ENCODE results near the gene CENPS.
"Not testable (repeated sequence)": the region's sequence is repeated elsewhere in the genome, so short reads cannot be mapped to it uniquely, and the experiment has no call there.

Gene CENPS

GRCh38 chr1:10421637-10422036 lies 8.6 kb upstream of the CENPS start:
- no peak for DNase-seq

GRCh38 chr1:10424034-10424433 lies 6.2 kb upstream of the CENPS start:
- no peak for DNase-seq

DNA sequence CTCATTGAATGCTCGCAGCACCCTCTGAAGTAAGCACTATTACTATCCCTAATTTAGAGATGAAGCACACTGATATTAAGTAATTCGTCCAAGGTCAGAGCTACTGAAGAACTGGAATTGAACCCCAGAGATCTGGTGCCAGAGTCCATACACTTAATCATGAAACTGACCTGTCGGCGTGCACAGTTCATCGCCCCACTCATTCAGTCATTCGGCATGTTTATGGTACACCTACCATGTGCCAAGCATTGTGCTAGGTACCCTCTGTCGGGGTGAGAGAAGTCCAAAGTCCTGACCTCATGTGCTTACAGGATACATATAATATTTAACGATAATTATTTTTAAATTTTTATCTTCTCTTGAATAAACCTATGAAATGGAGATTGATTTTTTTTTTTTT lies 5.6 kb upstream of the CENPS start:
- DNase-seq: no peak

GRCh38 chr1:10425826-10426534 lies 4.3 kb upstream of the CENPS start:
- not testable (repeated sequence) for DNase-seq

- not testable (repeated sequence) for DNase-seq
These were observed 3.7 kb upstream of the CENPS start for GRCh38 chr1:10426535-10426848.

DNA sequence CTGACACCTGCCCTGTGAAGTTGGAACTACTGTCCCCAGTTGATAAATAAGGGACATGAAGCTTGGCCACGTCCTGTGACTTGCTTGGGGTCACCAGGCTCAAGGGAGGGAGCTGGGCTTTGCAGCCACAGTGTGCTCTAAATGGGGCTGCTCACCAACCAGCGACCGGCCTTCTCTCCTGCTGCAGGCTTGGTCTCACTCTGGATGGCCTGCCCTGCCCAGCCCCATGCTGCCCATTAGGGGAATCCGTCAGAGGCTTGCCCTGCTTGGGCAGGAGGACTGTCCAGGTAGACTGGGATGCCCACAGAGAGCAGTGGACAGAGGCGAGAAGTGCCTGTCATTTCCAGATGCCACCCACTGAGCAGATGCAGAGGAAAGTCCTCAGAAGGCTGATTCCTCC lies 1.2 kb upstream of the CENPS start:
- DNase-seq: no peak

DNA sequence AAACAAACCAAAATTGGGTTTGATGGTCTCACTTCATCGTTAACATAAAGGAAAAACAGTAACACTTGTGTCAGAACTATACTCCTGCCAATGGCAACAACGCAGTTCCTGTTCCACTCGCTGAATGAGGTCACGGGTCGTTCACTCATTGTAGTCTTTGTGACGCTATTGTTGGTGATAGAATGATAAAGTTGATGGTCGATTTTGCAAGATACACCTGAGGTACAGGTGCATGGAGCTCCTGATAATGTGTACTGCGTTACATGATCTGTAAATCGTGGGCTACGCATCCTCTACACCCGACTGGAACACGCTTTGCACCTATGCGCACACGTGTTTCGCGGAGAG lies 391 bp upstream of the CENPS start:
- no peak for DNase-seq

DNA sequence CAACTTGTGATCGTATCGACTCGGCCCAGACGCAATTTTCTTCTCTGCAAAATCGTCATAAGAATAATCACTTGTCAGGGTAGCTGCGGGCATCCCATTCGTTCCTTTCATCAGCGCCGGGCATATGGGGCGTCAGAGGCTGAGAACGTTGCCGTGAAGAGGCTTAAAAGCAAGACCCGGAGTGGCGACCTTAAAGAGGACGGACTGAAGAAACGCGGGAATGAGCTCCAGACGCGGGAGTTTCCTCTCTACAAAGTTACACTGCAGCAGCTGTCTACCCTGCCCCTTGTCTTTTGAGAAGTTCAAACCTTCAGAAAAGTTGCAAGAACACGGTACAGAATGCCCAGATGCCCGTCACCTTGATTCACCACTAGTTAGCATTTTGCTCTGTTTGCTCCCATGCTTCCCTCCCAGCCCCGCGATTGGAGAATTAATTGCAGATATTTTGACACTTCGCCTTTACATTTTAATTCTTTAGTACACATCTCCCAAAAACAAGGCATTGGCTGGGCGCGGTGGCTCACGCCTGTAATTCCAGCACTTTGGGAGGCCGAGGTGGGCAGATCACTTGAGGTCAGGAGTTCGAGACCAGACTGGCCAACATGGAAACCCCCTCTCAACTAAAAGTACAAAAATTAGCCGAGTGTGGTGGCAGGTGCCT lies 967 bp downstream of the CENPS start:
- DNase-seq: no peak

DNA sequence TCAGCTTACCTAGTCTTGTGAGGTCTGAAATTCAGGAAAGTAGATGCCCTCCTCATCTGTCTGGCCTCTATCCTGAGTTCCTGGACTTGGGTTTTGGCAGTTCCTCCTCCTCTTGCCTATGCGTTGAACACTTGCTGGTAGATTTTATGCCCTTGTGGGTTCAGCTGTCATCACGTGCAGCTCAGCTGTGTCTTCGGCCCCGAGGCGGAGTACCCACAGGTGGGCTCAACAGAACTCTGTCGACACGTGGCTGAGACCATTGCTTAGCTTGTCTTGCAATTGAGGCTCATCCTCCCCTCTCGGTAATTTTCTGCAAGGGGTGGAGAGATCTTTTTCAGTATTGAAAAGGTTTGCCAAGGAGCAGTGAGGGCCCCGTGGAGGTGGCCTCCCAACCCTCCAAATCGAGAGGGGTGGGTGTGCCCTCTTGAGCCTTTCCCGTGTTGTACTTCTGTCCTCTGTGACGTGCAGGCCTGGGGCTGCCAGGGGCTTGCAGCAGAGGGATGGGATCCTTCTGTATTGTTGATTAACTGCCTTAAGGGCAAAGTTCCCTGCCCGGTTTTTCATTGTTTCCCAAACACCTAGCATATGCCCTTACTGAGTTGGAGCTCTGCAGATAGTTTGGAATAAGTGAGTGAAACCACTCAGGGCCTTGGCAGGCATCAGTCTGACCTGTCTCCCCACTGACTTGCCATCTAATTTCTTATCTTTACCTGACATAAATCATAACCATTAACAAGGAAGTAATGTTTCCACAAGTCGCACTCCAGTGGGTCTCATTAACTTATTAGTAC lies 2.9 kb downstream of the CENPS start:
- no peak for DNase-seq

- DNase-seq: no peak
These were observed 3.6 kb downstream of the CENPS start for GRCh38 chr1:10433790-10434189.

DNA sequence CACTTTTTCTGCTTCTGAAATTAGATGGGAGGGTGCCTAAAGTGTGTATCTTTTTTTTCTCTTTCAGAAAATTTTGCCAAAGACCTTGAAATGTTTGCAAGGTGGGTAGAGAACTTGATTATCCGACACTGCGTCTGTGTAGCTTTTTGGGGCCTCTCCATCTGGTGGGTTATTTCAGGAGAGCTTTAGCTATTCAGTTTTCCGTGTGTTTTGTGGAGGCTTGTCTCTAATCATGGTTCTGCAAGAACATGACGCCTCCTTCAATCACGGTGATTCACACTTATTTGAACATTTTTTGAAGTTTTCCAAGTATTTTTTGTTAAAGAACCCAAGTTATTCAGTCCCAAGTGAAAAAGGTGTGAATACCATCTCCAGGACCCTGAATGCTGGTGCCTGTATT lies 4.4 kb downstream of the CENPS start:
- no peak for DNase-seq

GRCh38 chr1:10437052-10437451 lies 6.8 kb downstream of the CENPS start:
- DNase-seq: no peak

DNA sequence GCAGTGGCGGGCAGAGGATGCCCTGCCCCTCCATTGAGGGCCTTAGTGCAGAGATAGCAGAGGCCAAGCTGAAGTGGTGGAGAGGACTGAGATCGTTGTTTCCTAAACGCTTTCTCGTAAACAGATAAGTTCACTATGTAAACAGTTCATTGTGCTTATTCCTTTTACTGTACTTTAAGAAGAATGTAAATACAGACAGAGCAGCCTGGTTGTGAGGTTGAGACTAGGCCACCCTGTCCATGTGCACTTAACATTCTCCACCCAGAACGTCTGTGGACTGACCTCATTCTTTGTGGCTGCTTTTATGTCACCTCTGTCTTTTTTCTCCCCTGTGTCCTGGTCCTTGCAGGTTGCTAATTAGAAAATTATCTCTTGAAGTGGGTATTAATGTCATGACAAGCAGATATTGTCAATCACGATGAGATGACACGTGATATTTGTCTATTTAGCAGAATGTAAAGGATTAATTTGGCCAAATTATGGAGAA lies 8.5 kb downstream of the CENPS start:
- no peak for DNase-seq

- no peak for DNase-seq
These were observed 10.1 kb downstream of the CENPS start for GRCh38 chr1:10440305-10440704.

- no peak for DNase-seq
These were observed 10.6 kb downstream of the CENPS start for GRCh38 chr1:10440794-10441193.

DNA sequence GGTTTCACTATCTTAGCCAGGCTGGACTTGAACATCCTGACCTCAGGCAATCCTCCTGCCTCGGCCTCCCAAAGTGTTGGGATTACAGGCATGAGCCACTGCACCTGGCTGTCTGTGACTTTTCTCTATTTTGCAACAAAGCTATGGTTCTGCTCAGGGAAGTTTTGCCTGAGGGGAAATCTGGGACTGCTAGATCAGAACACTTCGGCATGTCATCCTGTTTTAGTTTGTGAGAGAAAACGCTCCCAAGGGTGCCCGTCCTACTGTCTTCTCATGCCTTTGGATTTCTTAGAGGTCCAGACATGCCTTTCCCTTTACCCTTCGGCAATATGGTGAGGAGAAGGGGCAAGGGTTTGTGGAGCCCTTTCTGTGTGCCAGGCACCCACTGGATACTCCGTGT lies 14.0 kb downstream of the CENPS start:
- no peak for DNase-seq

- no peak for DNase-seq
These were observed 14.7 kb downstream of the CENPS start for GRCh38 chr1:10444795-10445397.

DNA sequence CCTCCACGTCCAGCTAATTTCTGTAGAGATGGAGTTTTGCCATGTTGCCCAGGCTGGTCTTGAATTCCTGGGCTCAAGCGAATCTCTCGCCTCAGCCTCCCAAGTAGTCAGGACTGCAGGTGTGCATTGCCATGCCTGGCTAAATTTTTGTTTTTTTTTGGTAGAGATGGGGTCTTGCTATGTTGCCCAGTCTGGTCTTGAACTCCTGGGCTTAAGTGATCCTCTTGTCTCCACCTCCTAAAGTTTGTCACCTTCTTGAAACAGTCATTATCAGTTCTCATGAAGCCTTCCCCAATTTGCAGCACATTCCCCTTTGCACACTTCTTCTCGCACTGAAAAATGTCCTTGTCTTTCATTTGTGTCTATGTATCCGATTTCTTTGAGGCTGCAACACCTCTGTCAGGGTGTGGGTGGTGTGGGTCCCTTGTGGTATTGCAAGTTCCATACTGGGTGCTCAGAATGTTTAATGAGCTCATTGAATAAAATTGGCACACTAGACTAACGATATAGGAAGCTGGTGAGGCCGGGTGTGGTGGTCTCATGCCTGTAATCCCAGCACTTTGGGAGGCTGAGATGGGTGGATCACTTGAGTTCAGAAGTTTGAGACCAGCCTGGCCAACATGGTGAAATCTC lies 16.7 kb downstream of the CENPS start:
- no peak for DNase-seq

DNA sequence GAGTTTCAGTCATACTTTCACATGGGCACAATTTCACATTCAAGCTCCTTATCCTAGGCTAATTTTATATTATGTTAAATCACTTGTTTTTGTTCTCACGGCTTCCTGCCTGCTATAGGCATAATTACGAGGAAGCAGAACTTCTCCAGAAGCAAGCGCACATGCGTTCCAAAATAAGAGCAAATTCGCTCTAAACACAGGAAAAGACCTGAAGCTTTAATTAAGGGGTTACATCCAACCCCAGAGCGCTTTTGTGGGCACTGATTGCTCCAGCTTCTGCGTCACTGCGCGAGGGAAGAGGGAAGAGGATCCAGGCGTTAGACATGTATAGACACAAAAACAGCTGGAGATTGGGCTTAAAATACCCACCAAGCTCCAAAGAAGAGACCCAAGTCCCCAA lies 19.5 kb downstream of the CENPS start, which contains the start of gene CORT:
CORT (plus strand) TSS at position 281 of the 400 bp plus-strand sequence. CDS start 193 bp downstream, outside the sequence.
- no peak for DNase-seq

DNA sequence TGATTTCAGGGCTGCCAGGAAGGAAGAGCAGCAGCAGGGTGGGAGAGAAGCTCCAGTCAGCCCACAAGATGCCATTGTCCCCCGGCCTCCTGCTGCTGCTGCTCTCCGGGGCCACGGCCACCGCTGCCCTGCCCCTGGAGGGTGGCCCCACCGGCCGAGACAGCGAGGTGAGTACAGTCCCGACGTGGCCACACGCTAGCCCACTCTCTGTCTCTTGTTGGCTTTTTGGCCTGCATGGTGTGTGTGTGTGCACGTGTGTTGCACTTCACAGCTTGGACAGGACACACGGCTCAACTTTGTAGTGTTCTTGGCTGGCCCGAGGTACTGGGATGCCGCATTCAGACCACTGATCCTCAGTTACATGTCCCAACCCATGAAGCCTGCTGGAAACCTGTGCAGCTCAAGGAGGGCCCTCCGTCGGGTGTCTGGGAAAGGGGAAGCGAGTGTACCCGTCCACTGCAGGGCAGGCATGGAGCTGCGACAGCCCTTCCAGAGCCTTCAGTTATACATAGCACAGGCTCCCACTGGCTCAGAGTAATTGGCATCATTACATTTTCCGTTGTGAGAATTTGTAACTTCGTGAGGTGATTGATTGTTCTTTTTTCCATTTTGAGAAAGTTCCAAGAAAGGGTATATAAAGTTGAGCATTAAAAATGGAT lies 20.1 kb downstream of the CENPS start:
- DNase-seq: no peak

GRCh38 chr1:10450836-10451235 lies 20.6 kb downstream of the CENPS start:
- no peak for DNase-seq

DNA sequence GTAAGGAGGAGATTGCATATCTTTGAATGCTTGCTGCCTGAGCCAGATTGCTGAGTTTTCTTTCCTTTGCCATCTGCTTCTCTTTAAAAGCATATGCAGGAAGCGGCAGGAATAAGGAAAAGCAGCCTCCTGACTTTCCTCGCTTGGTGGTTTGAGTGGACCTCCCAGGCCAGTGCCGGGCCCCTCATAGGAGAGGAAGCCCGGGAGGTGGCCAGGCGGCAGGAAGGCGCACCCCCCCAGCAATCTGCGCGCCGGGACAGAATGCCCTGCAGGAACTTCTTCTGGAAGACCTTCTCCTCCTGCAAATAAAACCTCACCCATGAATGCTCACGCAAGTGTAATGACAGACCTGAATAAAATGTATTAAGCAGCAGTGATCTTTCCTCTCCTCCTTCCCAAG lies 21.1 kb downstream of the CENPS start:
- no peak for DNase-seq

GRCh38 chr1:10456048-10456447 lies 25.8 kb downstream of the CENPS start:
- DNase-seq: no peak
